Measurements from ENCODE around the gene YTHDF1.
"Not testable (repeated sequence)": the region's sequence is repeated elsewhere in the genome, so short reads cannot be mapped to it uniquely, and the experiment has no call there.

YTHDF1 gene

GRCh38 chr20:63173552-63174191 is 42.3 kb downstream of the YTHDF1 start:
- DNase-seq (ENCODE audit: low spot score) = peak; percentile 44

GRCh38 chr20:63172726-63173125 is 43.2 kb downstream of the YTHDF1 start:
- peak; percentile 65 for DNase-seq (ENCODE audit: low spot score)

- no peak for DNase-seq (ENCODE audit: low spot score)
Observed at GRCh38 chr20:63171991-63172390, 43.9 kb downstream of the YTHDF1 start.

GRCh38 chr20:63169681-63170080 is 46.2 kb downstream of the YTHDF1 start:
- DNase-seq (ENCODE audit: low spot score) = no peak

- no peak for DNase-seq (ENCODE audit: low spot score)
Observed at GRCh38 chr20:63168861-63169260, 47.1 kb downstream of the YTHDF1 start.

- DNase-seq (ENCODE audit: low spot score) = no peak
Observed at GRCh38 chr20:63167918-63168520, 47.9 kb downstream of the YTHDF1 start.

GRCh38 chr20:63167026-63167917 is 48.7 kb downstream of the YTHDF1 start:
- DNase-seq (ENCODE audit: low spot score) = no peak

- DNase-seq (ENCODE audit: low spot score) = no peak
Observed at GRCh38 chr20:63166193-63167020, 49.5 kb downstream of the YTHDF1 start.

- no peak for DNase-seq (ENCODE audit: low spot score)
Observed at GRCh38 chr20:63165356-63166192, 50.4 kb downstream of the YTHDF1 start.

GRCh38 chr20:63164484-63165355 is 51.2 kb downstream of the YTHDF1 start:
- no peak for DNase-seq (ENCODE audit: low spot score)

- no peak for DNase-seq (ENCODE audit: low spot score)
Observed at GRCh38 chr20:63163596-63164483, 52.1 kb downstream of the YTHDF1 start.

- no peak for DNase-seq (ENCODE audit: low spot score)
Observed at GRCh38 chr20:63163171-63163570, 52.8 kb downstream of the YTHDF1 start.

- DNase-seq (ENCODE audit: low spot score) = no peak
Observed at GRCh38 chr20:63162206-63162795, 53.6 kb downstream of the YTHDF1 start.

- DNase-seq (ENCODE audit: low spot score) = no peak
Observed at GRCh38 chr20:63161176-63161651, 54.7 kb downstream of the YTHDF1 start.

GRCh38 chr20:63160641-63161175 is 55.2 kb downstream of the YTHDF1 start:
- DNase-seq (ENCODE audit: low spot score) = no peak

GRCh38 chr20:63159826-63160640 is 55.9 kb downstream of the YTHDF1 start:
- no peak for DNase-seq (ENCODE audit: low spot score)

GRCh38 chr20:63159251-63159650 is 56.7 kb downstream of the YTHDF1 start:
- DNase-seq (ENCODE audit: low spot score) = not testable (repeated sequence)

All from SK-N-DZ (cell line).